IMR-90 (cell line): ENCODE data around the gene IGLON5. TPM values are rescaled to one million over a fixed set of nuclear protein-coding genes. Genes with fewer than 3 reads are reported as not detected.

Source experiments
- ATAC-seq: fragments of 200-7000 bp; cut with Tn5 transposase; 2 replicates; pipeline ENCODE4 v1.9.1; 2020; ENCODE audit warnings: low read depth, mild to moderate bottlenecking, moderate library complexity
- BruUV-seq: library from RNA; stranded (reverse); fragments of 400-500 nt; replicated peaks from 2 replicates; lab custom pipeline; 2021; lab: Mats Ljungman, UMichigan
- CTCF ChIA-PET: fragments of 300-600 bp; formaldehyde crosslinking; extraction: SDS; loops from one replicate; lab custom pipeline; 2021; ENCODE audit warnings: antibody characterized with exemption; lab: Yijun Ruan, JAX
- POLR2A ChIA-PET: fragments of 300-600 bp; sonication (Branson Sonifier 250); formaldehyde crosslinking; loops from one replicate; lab custom pipeline; 2022; ENCODE audit warnings: antibody characterized with exemption; ENCODE audit not compliant: unreplicated experiment; lab: Charles Lee
- DNase-seq: peaks from one replicate; pipeline ENCODE4 v3.0.0; 2013
- H2AFZ ChIP-seq: replicated peaks from 2 replicates; pipeline ENCODE3; 2013; ENCODE audit warnings: low read length, mild to moderate bottlenecking; ENCODE audit not compliant: poor library complexity
- H2AK5ac ChIP-seq: 2 replicates; pipeline ENCODE4 v1.6.1; 2013; ENCODE audit warnings: low read depth, low read length, inconsistent platforms
- H2AK9ac ChIP-seq: replicated peaks from 2 replicates; pipeline ENCODE3; 2013; ENCODE audit warnings: mild to moderate bottlenecking, low read depth, low read length, moderate library complexity; ENCODE audit not compliant: poor library complexity
- H2BK120ac ChIP-seq: 2 replicates; pipeline ENCODE4 v1.6.1; 2013; ENCODE audit warnings: low read depth, low read length, inconsistent platforms
- H2BK15ac ChIP-seq: 3 replicates; pipeline ENCODE4 v1.6.1; 2013; ENCODE audit warnings: low read depth, low read length, inconsistent platforms
- H2BK20ac ChIP-seq: 2 replicates; pipeline ENCODE4 v1.6.1; 2013; ENCODE audit warnings: low read depth, mild to moderate bottlenecking, inconsistent platforms, low read length, moderate library complexity
- H2BK5ac ChIP-seq: 2 replicates; pipeline ENCODE4 v1.6.1; 2013; ENCODE audit warnings: mild to moderate bottlenecking, low read depth, low read length, inconsistent platforms; ENCODE audit not compliant: poor library complexity, severe bottlenecking
- H3K14ac ChIP-seq: replicated peaks from 2 replicates; pipeline ENCODE4 v1.6.1; 2013; ENCODE audit warnings: low read depth, low read length, inconsistent platforms
- H3K18ac ChIP-seq: 2 replicates; pipeline ENCODE4 v1.6.1; 2013; ENCODE audit warnings: low read depth, low read length, control low read depth
- H3K23ac ChIP-seq: 2 replicates; pipeline ENCODE4 v1.6.1; 2013; ENCODE audit warnings: low read depth, low read length, inconsistent platforms
- H3K27ac ChIP-seq: 2 replicates; pipeline ENCODE4 v1.5.1; 2013; ENCODE audit warnings: mild to moderate bottlenecking, control low read depth, low read length; ENCODE audit not compliant: insufficient read depth
- H3K27me3 ChIP-seq: 2 replicates; pipeline ENCODE4 v1.6.1; 2013; ENCODE audit warnings: low read length; ENCODE audit not compliant: control insufficient read depth, insufficient read depth
- H3K36me3 ChIP-seq: 2 replicates; pipeline ENCODE4 v1.6.1; 2013; ENCODE audit warnings: low read length, mixed read lengths; ENCODE audit not compliant: control insufficient read depth, insufficient read depth
- H3K4ac ChIP-seq: 2 replicates; pipeline ENCODE4 v1.6.1; 2013; ENCODE audit warnings: low read depth, low read length, inconsistent platforms
- H3K4me1 ChIP-seq: 2 replicates; pipeline ENCODE4 v1.6.1; 2013; ENCODE audit warnings: low read length, mixed read lengths; ENCODE audit not compliant: control insufficient read depth, insufficient read depth
- H3K4me2 ChIP-seq: 2 replicates; pipeline ENCODE4 v1.6.1; 2013; ENCODE audit warnings: low read depth, mild to moderate bottlenecking, control low read depth, low read length, moderate library complexity
- H3K4me3 ChIP-seq: 2 replicates; pipeline ENCODE4 v1.5.1; 2013; ENCODE audit warnings: low read depth, mild to moderate bottlenecking, control low read depth, low read length, moderate library complexity; ENCODE audit not compliant: insufficient read depth
- H3K56ac ChIP-seq: 2 replicates; pipeline ENCODE4 v1.6.1; 2013; ENCODE audit warnings: low read length, inconsistent platforms; ENCODE audit not compliant: insufficient read depth; ENCODE audit errors: extremely low read depth
- H3K79me1 ChIP-seq, 2 experiments: 2 replicates each; pipeline ENCODE4 v1.6.1; 2013; ENCODE audit warnings: low read length in 2 of 2, inconsistent platforms in 1 of 2, low read depth in 1 of 2
- H3K9ac ChIP-seq: 2 replicates; pipeline ENCODE4 v1.6.1; 2013; ENCODE audit warnings: low read depth, low read length, control low read depth
- H3K9me1 ChIP-seq: 2 replicates; pipeline ENCODE4 v1.6.1; 2013; ENCODE audit warnings: low read length, inconsistent platforms; ENCODE audit not compliant: insufficient read depth
- H3K9me3 ChIP-seq: 2 replicates; pipeline ENCODE4 v1.6.1; 2013; ENCODE audit warnings: low read length; ENCODE audit not compliant: control insufficient read depth, insufficient read depth
- H4K20me1 ChIP-seq: 2 replicates; pipeline ENCODE4 v1.6.1; 2013; ENCODE audit warnings: low read length, inconsistent platforms; ENCODE audit not compliant: insufficient read depth
- H4K5ac ChIP-seq: 2 replicates; pipeline ENCODE4 v1.6.1; 2013; ENCODE audit warnings: mild to moderate bottlenecking, low read depth, low read length, control low read depth
- H4K8ac ChIP-seq, 2 experiments: 2 replicates each; pipeline ENCODE4 v1.6.1; 2013; ENCODE audit warnings: low read depth in 2 of 2, low read length in 2 of 2, control low read depth in 1 of 2, inconsistent platforms in 1 of 2
- H4K91ac ChIP-seq: 2 replicates; pipeline ENCODE4 v1.6.1; 2013; ENCODE audit warnings: low read depth, low read length, inconsistent platforms; ENCODE audit not compliant: insufficient read depth
- BHLHE40 ChIP-seq: fragments of 150-350 bp; IDR thresholded peaks from 2 replicates; pipeline ENCODE4 v1.6.1; 2016; ENCODE audit warnings: mild to moderate bottlenecking, low read depth, low read length
- CEBPB ChIP-seq: IDR thresholded peaks from 2 replicates; pipeline ENCODE4 v1.6.1; 2012; ENCODE audit warnings: low read depth, low read length, improper control_type of control experiment
- CHD1 ChIP-seq: IDR thresholded peaks from 2 replicates; pipeline ENCODE4 v1.6.1; 2012; ENCODE audit warnings: low read depth, low read length, improper control_type of control experiment
- FOS ChIP-seq: fragments of 150-350 bp; IDR thresholded peaks from 2 replicates; pipeline ENCODE4 v1.6.1; 2016; ENCODE audit warnings: low read depth, low read length
- MAFK ChIP-seq: IDR thresholded peaks from 2 replicates; pipeline ENCODE4 v1.6.1; 2012; ENCODE audit warnings: low read depth, low read length, improper control_type of control experiment
- MAZ ChIP-seq: IDR thresholded peaks from 2 replicates; pipeline ENCODE4 v1.6.1; 2012; ENCODE audit warnings: low read depth, mild to moderate bottlenecking, low read length, improper control_type of control experiment, moderate library complexity, borderline replicate concordance
- MXI1 ChIP-seq: IDR thresholded peaks from 2 replicates; pipeline ENCODE4 v1.6.1; 2012; ENCODE audit warnings: low read depth, mild to moderate bottlenecking, low read length, moderate library complexity, borderline replicate concordance
- NFE2L2 ChIP-seq: fragments of 150-350 bp; IDR thresholded peaks from 2 replicates; pipeline ENCODE4 v1.6.1; 2016; ENCODE audit warnings: low read depth, mild to moderate bottlenecking, low read length
- POLR2A ChIP-seq: IDR thresholded peaks from 2 replicates; pipeline ENCODE4 v1.6.1; 2012; ENCODE audit warnings: mild to moderate bottlenecking, low read depth, low read length
- RAD21 ChIP-seq: IDR thresholded peaks from 2 replicates; pipeline ENCODE4 v1.6.1; 2012; ENCODE audit warnings: low read length, improper control_type of control experiment
- RCOR1 ChIP-seq: IDR thresholded peaks from 2 replicates; pipeline ENCODE4 v1.6.1; 2012; ENCODE audit warnings: mild to moderate bottlenecking, low read length, improper control_type of control experiment; ENCODE audit not compliant: insufficient replicate concordance
- RFX5 ChIP-seq: IDR thresholded peaks from 2 replicates; pipeline ENCODE4 v1.8.0; 2012; ENCODE audit warnings: low read depth, mild to moderate bottlenecking, low read length, moderate library complexity
- SMC3 ChIP-seq: fragments of 150-350 bp; IDR thresholded peaks from 2 replicates; pipeline ENCODE4 v1.6.1; 2016; ENCODE audit warnings: low read depth, mild to moderate bottlenecking, antibody characterized with exemption, low read length, moderate library complexity
- WGBS, 2 experiments: methylation state at CpG; one replicate each; pipeline versions ENCODE4 v1.1.5 to v1.1.7; 2013; ENCODE audit warnings: missing lambda C conversion rate in 2 of 2; ENCODE audit not compliant: insufficient read length in 1 of 2; ENCODE audit errors: extremely low coverage in 2 of 2; 5-methylcytosine and 5-hydroxymethylcytosine counted together
- dilution Hi-C: fragments of 300-500 bp; cut with HindIII; formaldehyde crosslinking; loops from one replicate; pipeline ENCODE4 v1.14.3; 2018; ENCODE audit warnings: low sequenced_read_pairs; ENCODE audit not compliant: unreplicated experiment
- in situ Hi-C: fragments of 300-500 bp; cut with MboI; formaldehyde crosslinking; loops from 3 replicates; pipeline ENCODE4 v1.14.3; 2019; ENCODE audit warnings: low sequenced_read_pairs, inconsistent platforms, mixed read lengths
- intact Hi-C: fragments of 100-400 bp; cut with micrococcal nuclease; formaldehyde crosslinking; loops from 2 replicates; pipeline ENCODE4 v1.10.0; 2022
- polyA plus RNA-seq, 3 experiments: library from polyadenylated mRNA; depleted of rRNA; stranded (reverse); fragments of >200 nt; gene quantifications; 2 replicates each; pipeline ENCODE4 v1.2.3, GENCODE V29; 2012; ENCODE audit warnings: low replicate concordance in 1 of 3
- total RNA-seq: library from RNA; depleted of rRNA; stranded (reverse); fragments of >200 nt; gene quantifications from 2 replicates; pipeline ENCODE4 v1.2.3, GENCODE V29; 2012
- TF ChIP-seq, protein P1 (sequence below): fragments of 150-350 bp; IDR thresholded peaks from 2 replicates; pipeline ENCODE4 v1.6.1; 2016; ENCODE audit warnings: low read depth, mild to moderate bottlenecking, low read length, moderate library complexity, borderline replicate concordance
- TF ChIP-seq, protein P2 (sequence below): fragments of 150-350 bp; IDR thresholded peaks from 2 replicates; pipeline ENCODE4 v1.6.1; 2017; ENCODE audit warnings: mild to moderate bottlenecking, antibody characterized with exemption, low read length, low read depth
- TF ChIP-seq, protein P3 (sequence below): conservative IDR thresholded peaks from 2 replicates; pipeline ENCODE4 v1.5.1; 2012; ENCODE audit warnings: mild to moderate bottlenecking, low read depth, low read length, improper control_type of control experiment

IGLON5 gene
- total and polyA plus RNA-seq, 2 of the 4 experiments (the other 2 are of a cell fraction), result not detected

DNA sequence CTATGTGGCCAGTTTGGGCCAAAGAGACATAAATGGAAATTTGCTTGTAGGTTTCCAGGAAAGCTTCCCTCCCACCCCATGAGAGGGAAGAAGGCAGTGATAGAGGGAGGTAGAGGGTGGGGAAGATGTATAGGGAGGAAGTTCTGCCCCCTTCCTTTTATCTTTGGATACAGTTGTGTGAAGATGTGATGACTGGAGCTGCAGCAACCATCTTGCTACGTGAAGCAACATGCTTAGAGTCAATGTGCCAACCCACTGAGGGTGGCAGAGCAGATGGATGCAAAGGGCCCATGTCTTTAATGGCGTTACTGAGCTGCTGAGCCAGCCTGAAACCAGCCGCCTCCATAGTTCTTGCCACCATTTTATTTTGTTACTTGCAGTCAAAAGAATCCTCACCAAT, 19.7 kb downstream of the IGLON5 start:
- CTCF ChIA-PET, result no interaction called here
- 88% methylated on average over 1 of the region's 3 CpGs; no CpG with 5 or more reads in 1 of the 2 experiments for WGBS, 2 experiments
- no peak overlapping the region for H3K4me2 ChIP-seq
- TF ChIP-seq MXI1, result no peak
- no peak for TF ChIP-seq RCOR1
- no peak for TF ChIP-seq BHLHE40
- TF ChIP-seq FOS, result no peak
- TF ChIP-seq CHD1, result no peak
- TF ChIP-seq, protein P1, sequence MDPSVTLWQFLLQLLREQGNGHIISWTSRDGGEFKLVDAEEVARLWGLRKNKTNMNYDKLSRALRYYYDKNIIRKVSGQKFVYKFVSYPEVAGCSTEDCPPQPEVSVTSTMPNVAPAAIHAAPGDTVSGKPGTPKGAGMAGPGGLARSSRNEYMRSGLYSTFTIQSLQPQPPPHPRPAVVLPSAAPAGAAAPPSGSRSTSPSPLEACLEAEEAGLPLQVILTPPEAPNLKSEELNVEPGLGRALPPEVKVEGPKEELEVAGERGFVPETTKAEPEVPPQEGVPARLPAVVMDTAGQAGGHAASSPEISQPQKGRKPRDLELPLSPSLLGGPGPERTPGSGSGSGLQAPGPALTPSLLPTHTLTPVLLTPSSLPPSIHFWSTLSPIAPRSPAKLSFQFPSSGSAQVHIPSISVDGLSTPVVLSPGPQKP, result no peak
- TF ChIP-seq, protein P2, sequence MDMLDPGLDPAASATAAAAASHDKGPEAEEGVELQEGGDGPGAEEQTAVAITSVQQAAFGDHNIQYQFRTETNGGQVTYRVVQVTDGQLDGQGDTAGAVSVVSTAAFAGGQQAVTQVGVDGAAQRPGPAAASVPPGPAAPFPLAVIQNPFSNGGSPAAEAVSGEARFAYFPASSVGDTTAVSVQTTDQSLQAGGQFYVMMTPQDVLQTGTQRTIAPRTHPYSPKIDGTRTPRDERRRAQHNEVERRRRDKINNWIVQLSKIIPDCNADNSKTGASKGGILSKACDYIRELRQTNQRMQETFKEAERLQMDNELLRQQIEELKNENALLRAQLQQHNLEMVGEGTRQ, result no peak
- no peak for TF ChIP-seq RFX5
- TF ChIP-seq NFE2L2, result no peak
- no peak for TF ChIP-seq MAFK
- no peak for TF ChIP-seq CEBPB
- no peak for TF ChIP-seq RAD21
- no peak for TF ChIP-seq SMC3
- no peak for TF ChIP-seq MAZ
- no peak for TF ChIP-seq POLR2A
- TF ChIP-seq, protein P3, sequence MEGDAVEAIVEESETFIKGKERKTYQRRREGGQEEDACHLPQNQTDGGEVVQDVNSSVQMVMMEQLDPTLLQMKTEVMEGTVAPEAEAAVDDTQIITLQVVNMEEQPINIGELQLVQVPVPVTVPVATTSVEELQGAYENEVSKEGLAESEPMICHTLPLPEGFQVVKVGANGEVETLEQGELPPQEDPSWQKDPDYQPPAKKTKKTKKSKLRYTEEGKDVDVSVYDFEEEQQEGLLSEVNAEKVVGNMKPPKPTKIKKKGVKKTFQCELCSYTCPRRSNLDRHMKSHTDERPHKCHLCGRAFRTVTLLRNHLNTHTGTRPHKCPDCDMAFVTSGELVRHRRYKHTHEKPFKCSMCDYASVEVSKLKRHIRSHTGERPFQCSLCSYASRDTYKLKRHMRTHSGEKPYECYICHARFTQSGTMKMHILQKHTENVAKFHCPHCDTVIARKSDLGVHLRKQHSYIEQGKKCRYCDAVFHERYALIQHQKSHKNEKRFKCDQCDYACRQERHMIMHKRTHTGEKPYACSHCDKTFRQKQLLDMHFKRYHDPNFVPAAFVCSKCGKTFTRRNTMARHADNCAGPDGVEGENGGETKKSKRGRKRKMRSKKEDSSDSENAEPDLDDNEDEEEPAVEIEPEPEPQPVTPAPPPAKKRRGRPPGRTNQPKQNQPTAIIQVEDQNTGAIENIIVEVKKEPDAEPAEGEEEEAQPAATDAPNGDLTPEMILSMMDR, result no peak
- H3K9ac ChIP-seq, result no peak overlapping the region
- H2BK5ac ChIP-seq, result no peak overlapping the region
- DNase-seq, result no peak
- H3K4me1 ChIP-seq, result no peaks in the 10 kb centered on the region
- H2BK20ac ChIP-seq, result no peak overlapping the region
- no peak overlapping the region for H2AFZ ChIP-seq
- peaks cover 4% of the 10 kb centered on the region; the same call in 1 of the 2 replicates for H3K27me3 ChIP-seq
- intact Hi-C loops, result no loop called here
- no peak overlapping the region for H3K4ac ChIP-seq
- no TSS peak for BruUV-seq
- no peak overlapping the region for H4K5ac ChIP-seq
- H3K18ac ChIP-seq, result no peak overlapping the region
- in situ Hi-C loops, result no loop called here
- no peak overlapping the region for H2BK15ac ChIP-seq
- dilution Hi-C loops, result no loop called here
- POLR2A ChIA-PET, result no interaction called here
- no peak overlapping the region for H3K23ac ChIP-seq
- no peak for ATAC-seq
- H2AK9ac ChIP-seq, result no peak overlapping the region
- no peak overlapping the region for H3K56ac ChIP-seq
- H3K9me1 ChIP-seq, result no peaks in the 10 kb centered on the region
- no peak overlapping the region for H4K91ac ChIP-seq
- H3K4me3 ChIP-seq, result no peak overlapping the region
- H3K9me3 ChIP-seq, result no peaks in the 10 kb centered on the region
- H3K14ac ChIP-seq, result no peak overlapping the region
- no peak overlapping the region for H2AK5ac ChIP-seq
- H4K8ac ChIP-seq, result no peak overlapping the region
- no peaks in the 10 kb centered on the region for H3K79me1 ChIP-seq
- no peaks in the 10 kb centered on the region for H4K20me1 ChIP-seq
- H3K36me3 ChIP-seq, result no peaks in the 10 kb centered on the region
- no peak overlapping the region for H3K27ac ChIP-seq
- no peak overlapping the region for H2BK120ac ChIP-seq
